ENCODE measurements around the gene PCSK1.
"Not testable (repeated sequence)": the region's sequence is repeated elsewhere in the genome, so short reads cannot be mapped to it uniquely, and the experiment has no call there.

PCSK1 gene

GRCh38 chr5:96373381-96373733 is 59.7 kb downstream of the PCSK1 start:
- H3K36me3 ChIP-seq (ENCODE audit: insufficient read depth, low read length): no peaks in the 10 kb centered on the region
- H3K4me1 ChIP-seq (ENCODE audit: insufficient read depth, low read length): no peaks in the 10 kb centered on the region
- H3K9me3 ChIP-seq (ENCODE audit: control insufficient read depth, insufficient read depth, low read length): no peaks in the 10 kb centered on the region
- no peak overlapping the region for H3K9ac ChIP-seq (ENCODE audit: low read depth, low read length)

GRCh38 chr5:96372726-96373380 is 60.2 kb downstream of the PCSK1 start:
- Histone ChIP-seq H3K9me3 (ENCODE audit: control insufficient read depth, insufficient read depth, low read length) (no peaks in the 10 kb centered on the region), H3K9ac (ENCODE audit: low read depth, low read length) (no peak overlapping the region)

DNA sequence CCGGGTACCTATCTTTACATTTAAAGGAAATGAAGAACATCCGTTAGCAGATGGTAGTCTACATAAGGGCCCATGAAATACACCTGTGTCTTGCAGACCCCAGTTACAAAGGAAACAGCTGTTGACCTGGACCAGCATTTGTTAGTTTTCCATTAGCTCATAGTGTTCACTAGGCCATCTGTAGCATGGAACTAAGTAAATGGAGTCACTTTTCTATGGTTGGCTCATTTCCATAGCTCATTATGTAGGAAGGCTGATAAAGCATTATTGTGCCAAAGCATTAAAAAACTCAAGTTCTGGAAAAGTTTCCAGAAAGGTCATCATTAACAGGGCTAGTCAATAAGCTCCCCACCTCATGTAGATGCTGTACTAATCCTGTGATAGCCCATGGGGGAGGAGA is 62.1 kb downstream of the PCSK1 start:
- Histone ChIP-seq H3K4me1 (ENCODE audit: insufficient read depth, low read length) (no peaks in the 10 kb centered on the region), H3K9ac (ENCODE audit: low read depth, low read length) (no peak overlapping the region), H3K36me3 (ENCODE audit: insufficient read depth, low read length) (no peaks in the 10 kb centered on the region), H3K9me3 (ENCODE audit: control insufficient read depth, insufficient read depth, low read length) (no peaks in the 10 kb centered on the region)

More at GRCh38 chr5:96372726-96373380, 60.2 kb downstream of the PCSK1 start:
- Histone ChIP-seq H3K4me1 (ENCODE audit: insufficient read depth, low read length) (no peaks in the 10 kb centered on the region), H3K36me3 (ENCODE audit: insufficient read depth, low read length) (no peaks in the 10 kb centered on the region)

DNA sequence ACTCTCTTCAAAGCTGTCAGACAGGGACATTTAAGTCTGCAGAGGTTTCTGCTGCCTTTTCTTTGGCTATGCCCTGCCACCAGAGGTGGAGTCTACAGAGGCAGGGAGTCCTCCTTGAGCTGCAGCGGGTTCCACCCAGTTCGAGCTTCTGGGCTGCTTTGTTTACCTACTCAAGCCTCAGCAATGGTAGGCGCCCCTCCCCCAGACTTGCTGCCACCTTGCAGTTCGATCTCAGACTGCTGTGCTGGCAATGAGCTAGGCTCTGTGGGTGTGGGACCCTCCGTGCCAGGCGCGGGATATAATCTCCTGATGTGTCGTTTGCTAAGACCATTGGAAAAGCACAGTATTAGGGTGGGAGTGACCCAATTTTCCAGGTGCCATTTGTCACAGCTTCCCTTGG is 65.7 kb downstream of the PCSK1 start:
- H3K9ac ChIP-seq (ENCODE audit: low read depth, low read length); H3K9me3 ChIP-seq (ENCODE audit: control insufficient read depth, insufficient read depth, low read length); H3K4me1 ChIP-seq (ENCODE audit: insufficient read depth, low read length); H3K36me3 ChIP-seq (ENCODE audit: insufficient read depth, low read length): not testable (repeated sequence)

DNA sequence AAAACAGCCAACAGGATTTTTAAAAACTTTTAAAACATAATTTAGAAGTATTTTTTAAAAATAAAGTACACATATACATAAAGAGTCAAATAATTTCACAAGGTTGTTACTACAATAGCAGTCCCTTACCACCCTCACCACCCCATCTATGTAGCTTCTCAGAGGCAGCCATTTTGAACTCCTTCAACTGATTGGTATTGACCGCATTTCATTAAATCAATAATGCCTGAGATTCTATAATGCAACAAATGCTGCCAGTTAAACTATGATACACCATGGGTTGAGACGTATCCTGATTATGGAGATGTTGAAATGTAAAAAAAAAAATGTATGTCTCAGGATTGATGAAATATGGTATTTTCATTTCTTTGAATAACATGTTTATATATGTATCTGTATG is 78.8 kb downstream of the PCSK1 start:
- Histone ChIP-seq H3K9me3 (ENCODE audit: control insufficient read depth, insufficient read depth, low read length) (no peaks in the 10 kb centered on the region), H3K9ac (ENCODE audit: low read depth, low read length) (no peak overlapping the region), H3K4me1 (ENCODE audit: insufficient read depth, low read length) (no peaks in the 10 kb centered on the region), H3K36me3 (ENCODE audit: insufficient read depth, low read length) (no peaks in the 10 kb centered on the region)

DNA sequence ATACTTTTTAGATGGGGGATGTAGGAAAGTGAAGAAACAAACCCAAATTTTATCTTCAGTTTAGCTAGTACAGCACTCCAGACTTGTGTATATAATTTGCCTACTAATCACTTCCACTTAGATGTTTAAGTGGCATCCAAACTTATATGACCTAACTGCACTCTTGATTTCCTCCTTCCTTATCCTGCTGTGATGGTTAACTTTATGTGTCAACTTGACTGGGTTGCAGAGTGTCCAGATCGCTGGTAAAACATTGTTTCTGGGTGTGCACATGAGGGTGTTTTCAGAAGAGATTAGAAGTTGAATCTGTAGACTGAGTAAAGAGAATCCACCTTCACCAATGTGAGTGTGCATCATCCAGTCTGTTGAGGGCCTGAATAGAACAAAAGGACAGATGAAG is 79.8 kb downstream of the PCSK1 start:
- Histone ChIP-seq H3K9ac (ENCODE audit: low read depth, low read length) (no peak overlapping the region), H3K9me3 (ENCODE audit: control insufficient read depth, insufficient read depth, low read length) (no peaks in the 10 kb centered on the region), H3K36me3 (ENCODE audit: insufficient read depth, low read length) (no peaks in the 10 kb centered on the region), H3K4me1 (ENCODE audit: insufficient read depth, low read length) (no peaks in the 10 kb centered on the region)

- Histone ChIP-seq H3K4me1 (ENCODE audit: insufficient read depth, low read length) (no peaks in the 10 kb centered on the region), H3K36me3 (ENCODE audit: insufficient read depth, low read length) (no peaks in the 10 kb centered on the region), H3K9ac (ENCODE audit: low read depth, low read length) (no peak overlapping the region), H3K9me3 (ENCODE audit: control insufficient read depth, insufficient read depth, low read length) (no peaks in the 10 kb centered on the region)
Measured at GRCh38 chr5:96350678-96351077, 82.4 kb downstream of the PCSK1 start.

DNA sequence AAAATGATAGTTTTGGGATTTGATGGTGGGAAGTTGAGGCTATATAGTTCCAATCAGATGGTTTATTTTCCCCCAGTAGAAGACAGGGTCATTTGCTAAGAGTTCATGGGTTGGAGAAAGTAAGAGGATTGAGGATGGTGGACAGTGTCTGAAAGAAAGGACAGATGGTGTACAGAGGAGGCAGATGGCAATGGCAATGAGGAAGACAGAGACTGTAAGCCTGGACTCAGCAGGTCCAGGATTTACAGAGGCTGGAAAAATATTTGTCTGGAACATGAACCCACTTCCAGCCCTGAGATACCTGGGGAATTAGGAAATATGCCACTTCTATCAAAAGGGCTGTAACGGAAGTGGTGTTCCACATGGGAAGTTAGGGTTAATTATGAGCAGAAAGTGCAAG is 84.5 kb downstream of the PCSK1 start:
- H3K4me1 ChIP-seq (ENCODE audit: insufficient read depth, low read length): no peaks in the 10 kb centered on the region
- no peaks in the 10 kb centered on the region for H3K9me3 ChIP-seq (ENCODE audit: control insufficient read depth, insufficient read depth, low read length)
- H3K9ac ChIP-seq (ENCODE audit: low read depth, low read length): no peak overlapping the region
- no peaks in the 10 kb centered on the region for H3K36me3 ChIP-seq (ENCODE audit: insufficient read depth, low read length)

DNA sequence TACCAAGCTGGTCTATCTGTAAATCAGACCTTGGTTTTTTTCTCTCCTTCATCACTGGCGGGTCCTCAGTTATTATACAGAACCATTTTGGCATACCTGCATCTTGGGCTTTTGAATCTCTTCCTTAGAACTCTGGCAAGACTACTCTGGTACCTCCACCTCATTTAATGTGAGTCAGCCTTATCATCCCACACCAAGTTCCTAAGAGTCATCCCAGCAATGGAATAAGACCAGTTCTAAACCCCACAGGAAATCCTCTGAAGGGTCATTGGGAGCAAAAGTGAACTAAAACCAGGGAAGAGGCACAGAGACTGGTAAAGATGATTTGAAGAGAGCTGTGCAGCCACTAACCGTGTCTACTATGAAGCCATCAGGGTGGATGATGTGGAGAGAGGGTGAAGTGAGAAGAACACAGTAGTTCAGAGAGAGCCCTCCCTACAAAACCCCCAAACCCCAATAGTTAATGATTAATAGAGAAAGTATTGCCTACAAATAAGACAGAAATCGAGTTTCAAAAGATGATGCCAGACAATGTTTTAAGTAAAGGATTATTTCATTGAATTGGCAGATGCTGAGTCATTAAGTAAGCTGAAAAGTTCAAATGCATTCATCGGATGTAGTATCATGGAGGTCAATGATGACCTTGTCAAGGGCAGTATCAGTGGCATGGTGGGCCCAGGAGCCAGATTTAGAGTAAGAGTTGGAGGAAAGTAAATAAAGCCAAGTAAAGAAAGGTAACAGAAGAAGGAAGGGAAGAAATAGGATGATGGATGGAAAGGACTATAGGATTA is 85.4 kb downstream of the PCSK1 start:
- H3K36me3 ChIP-seq (ENCODE audit: insufficient read depth, low read length): no peaks in the 10 kb centered on the region

GRCh38 chr5:96344678-96345577 is 88.1 kb downstream of the PCSK1 start:
- Histone ChIP-seq H3K9me3 (ENCODE audit: control insufficient read depth, insufficient read depth, low read length) (no peaks in the 10 kb centered on the region), H3K9ac (ENCODE audit: low read depth, low read length) (no peak overlapping the region), H3K36me3 (ENCODE audit: insufficient read depth, low read length) (no peaks in the 10 kb centered on the region), H3K4me1 (ENCODE audit: insufficient read depth, low read length) (no peaks in the 10 kb centered on the region)

More for the DNA sequence above, 85.4 kb downstream of the PCSK1 start:
- no peak overlapping the region for H3K9ac ChIP-seq (ENCODE audit: low read depth, low read length)
- no peaks in the 10 kb centered on the region for H3K9me3 ChIP-seq (ENCODE audit: control insufficient read depth, insufficient read depth, low read length)
- H3K4me1 ChIP-seq (ENCODE audit: insufficient read depth, low read length): no peaks in the 10 kb centered on the region

DNA sequence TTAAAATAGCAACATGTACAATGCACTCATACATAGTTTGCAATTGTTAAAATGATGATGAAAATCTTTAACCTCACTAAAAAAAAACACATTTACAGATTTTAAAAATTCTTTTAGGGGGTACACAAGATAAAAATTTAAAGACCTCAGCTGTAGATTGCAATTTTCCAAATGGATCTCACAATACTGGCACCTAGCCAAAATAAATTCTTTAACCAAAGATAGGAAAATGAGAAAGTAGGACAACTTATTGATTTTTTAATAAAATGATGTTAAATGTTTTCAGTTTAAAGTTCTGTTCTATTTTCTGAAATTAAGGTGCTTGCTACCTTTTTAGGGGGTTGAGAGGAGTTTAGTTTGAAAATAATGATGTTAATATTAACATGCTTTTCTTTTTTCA is 90.0 kb downstream of the PCSK1 start:
- Histone ChIP-seq H3K4me1 (ENCODE audit: insufficient read depth, low read length) (no peaks in the 10 kb centered on the region), H3K36me3 (ENCODE audit: insufficient read depth, low read length) (no peaks in the 10 kb centered on the region), H3K9me3 (ENCODE audit: control insufficient read depth, insufficient read depth, low read length) (no peaks in the 10 kb centered on the region), H3K9ac (ENCODE audit: low read depth, low read length) (no peak overlapping the region)

GRCh38 chr5:96342581-96342980 is 90.5 kb downstream of the PCSK1 start:
- H3K9ac ChIP-seq (ENCODE audit: low read depth, low read length): no peak overlapping the region
- no peaks in the 10 kb centered on the region for H3K36me3 ChIP-seq (ENCODE audit: insufficient read depth, low read length)
- no peaks in the 10 kb centered on the region for H3K9me3 ChIP-seq (ENCODE audit: control insufficient read depth, insufficient read depth, low read length)
- H3K4me1 ChIP-seq (ENCODE audit: insufficient read depth, low read length): no peaks in the 10 kb centered on the region

Measured in ES-I3 (cell line).